Activated CD8-positive, alpha-beta memory T cell treated with anti-CD3 and anti-CD28 coated beads for 36 hours (primary cell): ENCODE results near the gene ACTMAP. TPM values are rescaled to one million over a fixed set of nuclear protein-coding genes. Genes with fewer than 3 reads are reported as not detected.
"Not testable (repeated sequence)": the region's sequence is repeated elsewhere in the genome, so short reads cannot be mapped to it uniquely, and the experiment has no call there.

Source experiments
- CTCF ChIA-PET: fragments of 350-600 bp; sonication (Branson Sonifier 250); formaldehyde crosslinking; loops from one replicate; lab custom pipeline; 2021; ENCODE audit warnings: antibody characterized with exemption; lab: Charles Lee
- POLR2A ChIA-PET: fragments of 350-600 bp; sonication (Branson Sonifier 250); formaldehyde crosslinking; loops from one replicate; lab custom pipeline; 2021; ENCODE audit warnings: antibody characterized with exemption; lab: Charles Lee
- total RNA-seq, 2 experiments: library from RNA; stranded (reverse); gene quantifications; one replicate each; pipeline ENCODE4 v1.2.3, GENCODE V29; 2021

The ACTMAP gene
- total RNA-seq, 2 experiments from 2014 or later: 9.2 to 9.8 TPM

GRCh38 chr19:40739030-40739839 lies 11.0 kb downstream of the ACTMAP start:
- POLR2A ChIA-PET: no interaction called here
- CTCF ChIA-PET: no interaction called here

- ChIA-PET POLR2A (no interaction called here), CTCF (no interaction called here)
Observed at GRCh38 chr19:40737102-40737644, 13.1 kb downstream of the ACTMAP start.

GRCh38 chr19:40736661-40737060 lies 13.6 kb downstream of the ACTMAP start:
- POLR2A ChIA-PET: interaction anchor here (0.6 kb wide), 1 partner anchor 41 kb away, joined by 19 read pairs; the partner anchor contains the start of gene RAB4B
- CTCF ChIA-PET: interaction anchor here (0.8 kb wide), 1 partner anchor 322 kb away, joined by 3 read pairs; no protein-coding TSS in a partner anchor

GRCh38 chr19:40735013-40735771 lies 15.1 kb downstream of the ACTMAP start:
- CTCF ChIA-PET: no interaction called here
- POLR2A ChIA-PET: no interaction called here

- ChIA-PET CTCF (interaction anchor here (1.1 kb wide), 1 partner anchor 74 kb away, joined by 3 read pairs; no protein-coding TSS in a partner anchor), POLR2A (no interaction called here)
Observed at GRCh38 chr19:40733149-40733548, 17.1 kb downstream of the ACTMAP start.

- POLR2A ChIA-PET: not testable (repeated sequence)
- CTCF ChIA-PET: interaction anchor here (0.7 kb wide), 1 partner anchor 23 kb away, joined by 5 read pairs; no protein-coding TSS in a partner anchor
Observed at GRCh38 chr19:40732304-40732703, 18.0 kb downstream of the ACTMAP start.

GRCh38 chr19:40730065-40730464 lies 20.2 kb downstream of the ACTMAP start:
- POLR2A ChIA-PET: interaction anchor here (0.6 kb wide), 1 partner anchor 543 kb away, joined by 3 read pairs; no protein-coding TSS in a partner anchor
- CTCF ChIA-PET: not testable (repeated sequence)

- POLR2A ChIA-PET: no interaction called here
Observed at GRCh38 chr19:40726279-40726678, 24.0 kb downstream of the ACTMAP start.

GRCh38 chr19:40724855-40725254 lies 25.4 kb downstream of the ACTMAP start:
- CTCF ChIA-PET: interaction anchor here (1.0 to 1.3 kb wide), 2 partner anchors 34 to 82 kb away, joined by 3 to 4 read pairs; no protein-coding TSS in a partner anchor
- POLR2A ChIA-PET: interaction anchor here (0.5 kb wide), 1 partner anchor 53 kb away, joined by 7 read pairs; the partner anchor contains the start of gene RAB4B

More at GRCh38 chr19:40726279-40726678, 24.0 kb downstream of the ACTMAP start:
- CTCF ChIA-PET: interaction anchor here (1.1 kb wide), 1 partner anchor 93 kb away, joined by 4 read pairs; no protein-coding TSS in a partner anchor

GRCh38 chr19:40724315-40724714 lies 26.0 kb downstream of the ACTMAP start:
- CTCF ChIA-PET: interaction anchor here (1.0 to 1.3 kb wide), 2 partner anchors 33 to 82 kb away, joined by 3 to 4 read pairs; no protein-coding TSS in a partner anchor
- POLR2A ChIA-PET: no interaction called here

- POLR2A ChIA-PET: no interaction called here
- CTCF ChIA-PET: interaction anchor here (1.3 kb wide), 1 partner anchor 33 kb away, joined by 4 read pairs; no protein-coding TSS in a partner anchor
Observed at GRCh38 chr19:40723661-40724254, 26.5 kb downstream of the ACTMAP start.

- CTCF ChIA-PET: interaction anchor here (0.5 to 1.7 kb wide), 4 partner anchors 77 to 910 kb away, joined by 3 to 7 read pairs (median 4); partner anchors contain the start of gene EGLN2
Observed at GRCh38 chr19:40721936-40722661, 28.2 kb downstream of the ACTMAP start.

GRCh38 chr19:40721140-40721486 lies 29.2 kb downstream of the ACTMAP start:
- CTCF ChIA-PET: interaction anchor here (0.7 kb wide), 1 partner anchor 85 kb away, joined by 3 read pairs; no protein-coding TSS in a partner anchor
- POLR2A ChIA-PET: no interaction called here

More at GRCh38 chr19:40721936-40722661, 28.2 kb downstream of the ACTMAP start:
- POLR2A ChIA-PET: interaction anchor here (0.5 kb wide), 1 partner anchor 47 kb away, joined by 11 read pairs; no protein-coding TSS in a partner anchor

GRCh38 chr19:40719414-40719894 lies 30.8 kb downstream of the ACTMAP start:
- CTCF ChIA-PET: interaction anchor here (1.2 kb wide), 1 partner anchor 85 kb away, joined by 3 read pairs; no protein-coding TSS in a partner anchor
- POLR2A ChIA-PET: interaction anchor here (0.7 kb wide), 1 partner anchor 529 kb away, joined by 5 read pairs; no protein-coding TSS in a partner anchor

- ChIA-PET CTCF (interaction anchor here (1.2 kb wide), 1 partner anchor 84 kb away, joined by 3 read pairs; no protein-coding TSS in a partner anchor), POLR2A (no interaction called here)
Observed at GRCh38 chr19:40718774-40719391, 31.4 kb downstream of the ACTMAP start.

- POLR2A ChIA-PET: interaction anchor here (1.1 to 2.4 kb wide), 3 partner anchors 25 to 35 kb away, joined by 3 to 15 read pairs (median 3); partner anchors contain the start of genes ACTMAP and SNRPA
- CTCF ChIA-PET: interaction anchor here (1.2 to 2.1 kb wide), 4 partner anchors 34 to 102 kb away, joined by 3 to 5 read pairs (median 4); partner anchors contain the start of gene RAB4B
Observed at GRCh38 chr19:40717880-40718773, 32.1 kb downstream of the ACTMAP start.
